GM21515 (cell line): ENCODE measurements around the gene LRRC75A.

Experiments used
- ATAC-seq: cut with Tn5 transposase; IDR thresholded peaks from one replicate; pipeline ENCODE4 v1.9.1; 2021; ENCODE audit not compliant: unreplicated experiment

The LRRC75A gene

DNA sequence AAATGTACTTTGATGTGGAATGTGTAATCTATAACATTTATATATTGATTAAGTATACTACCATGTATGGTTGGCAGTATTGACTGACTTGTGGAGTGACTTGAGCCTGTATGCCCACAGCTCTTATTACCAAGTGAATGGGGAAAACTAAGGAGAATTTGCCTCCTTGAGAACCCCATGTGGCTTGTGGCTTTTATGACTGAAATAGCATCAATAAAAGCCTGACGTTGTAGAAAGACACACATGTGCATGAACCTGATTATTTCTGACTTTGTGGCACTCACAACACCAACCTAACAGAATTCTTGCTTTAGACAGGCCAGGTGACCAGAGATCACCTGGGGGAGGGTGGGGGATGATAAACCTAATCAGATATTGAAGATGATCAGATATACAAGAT is 2.1 kb upstream of the LRRC75A start:
- no peak for ATAC-seq

DNA sequence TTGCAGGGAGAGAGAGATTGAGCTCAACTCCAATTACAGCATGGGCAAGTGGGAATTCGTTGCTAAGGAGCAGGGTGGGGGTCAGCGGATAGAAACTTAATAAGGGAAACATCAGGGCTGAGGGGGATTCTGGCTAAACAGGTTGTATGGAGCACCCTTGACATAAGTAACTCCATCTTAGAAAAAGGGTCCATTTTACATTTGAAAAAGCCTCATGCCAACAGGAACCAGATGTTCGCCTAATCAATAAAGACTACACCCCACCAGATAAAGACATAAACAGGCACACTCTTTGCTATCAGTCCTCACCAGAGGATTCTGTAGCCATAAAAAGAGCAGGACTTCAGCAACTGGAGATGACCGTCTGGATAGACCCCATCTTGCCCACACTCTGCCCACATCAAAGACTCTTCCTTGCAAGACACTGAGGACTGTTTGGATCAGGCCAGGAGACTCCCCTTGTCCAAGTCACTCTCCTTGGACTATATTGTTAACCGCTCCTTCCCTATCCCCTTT is 1.6 kb upstream of the LRRC75A start:
- ATAC-seq, result no peak

DNA sequence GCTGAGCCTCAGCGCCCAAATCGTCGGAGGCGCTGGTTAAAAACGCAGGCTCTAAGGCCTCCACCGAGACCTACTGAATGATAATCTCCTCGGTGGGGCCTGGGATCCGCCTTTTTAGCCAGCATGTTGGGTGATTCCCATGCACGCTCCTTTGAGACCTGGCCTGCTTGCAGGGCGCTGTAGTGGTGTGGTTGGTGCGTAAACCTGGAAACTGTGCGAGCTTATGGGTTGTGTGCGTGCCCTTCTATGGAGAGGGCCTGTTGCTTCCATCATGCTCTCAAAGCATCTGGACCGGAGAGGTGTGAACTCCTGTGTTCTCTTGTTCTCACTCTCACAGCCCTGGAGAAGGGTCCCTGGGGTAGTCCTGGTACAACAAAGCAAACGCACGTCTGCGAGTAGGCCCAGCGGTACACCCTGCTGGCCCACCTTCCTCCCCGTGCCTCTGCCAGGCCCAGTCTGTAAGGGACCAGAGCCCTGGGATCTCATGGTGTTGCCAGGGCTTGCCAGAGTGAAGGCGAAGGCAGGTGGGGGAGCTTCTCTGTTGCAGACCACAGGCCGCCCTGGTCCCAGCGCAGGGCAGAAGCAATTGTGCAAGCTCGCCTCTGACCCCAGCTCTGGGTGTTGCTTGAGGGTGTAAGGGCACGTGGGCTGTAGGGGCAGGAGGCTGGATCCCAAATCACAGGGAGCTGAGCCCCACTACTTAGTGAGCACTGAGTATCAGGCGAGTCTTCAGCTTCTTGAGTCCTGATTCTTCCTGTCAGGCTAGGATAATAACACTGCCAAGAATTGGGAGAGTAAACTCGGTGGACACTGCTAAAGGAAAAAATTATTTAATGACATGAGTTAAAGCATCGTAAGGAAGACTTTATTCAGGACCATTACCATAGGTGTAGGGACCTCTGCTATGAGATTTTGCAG is 879 bp upstream of the LRRC75A start:
- ATAC-seq, result no peak

DNA sequence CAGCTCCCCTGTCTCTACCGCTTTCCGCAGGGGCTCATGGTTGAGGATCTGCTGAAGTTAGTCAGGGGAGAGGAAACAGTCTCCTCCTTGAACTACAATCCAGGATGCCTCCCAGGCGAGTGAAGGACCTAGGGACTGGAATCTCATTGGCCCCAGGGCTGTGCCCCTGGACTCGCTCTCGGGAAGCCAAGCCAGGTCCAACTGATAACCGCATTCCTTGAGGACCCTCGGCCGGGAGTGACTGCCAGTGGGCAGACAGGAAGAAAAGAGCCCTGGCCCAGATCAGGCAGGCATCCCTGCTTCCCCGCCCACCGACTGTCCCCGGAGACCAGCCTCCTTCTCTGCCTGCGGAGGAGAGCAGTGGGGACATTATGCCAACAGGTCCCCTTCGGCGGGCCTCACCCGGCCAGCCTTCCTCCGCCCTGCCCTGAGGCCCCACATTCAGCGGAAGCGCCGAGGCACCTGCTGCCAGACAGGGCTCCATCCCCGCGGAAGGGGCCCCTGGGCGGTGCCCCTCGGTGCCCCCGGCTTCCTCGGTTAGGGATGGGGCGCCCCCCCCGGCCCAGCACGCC is 776 bp downstream of the LRRC75A start:
- ATAC-seq, result no peak

DNA sequence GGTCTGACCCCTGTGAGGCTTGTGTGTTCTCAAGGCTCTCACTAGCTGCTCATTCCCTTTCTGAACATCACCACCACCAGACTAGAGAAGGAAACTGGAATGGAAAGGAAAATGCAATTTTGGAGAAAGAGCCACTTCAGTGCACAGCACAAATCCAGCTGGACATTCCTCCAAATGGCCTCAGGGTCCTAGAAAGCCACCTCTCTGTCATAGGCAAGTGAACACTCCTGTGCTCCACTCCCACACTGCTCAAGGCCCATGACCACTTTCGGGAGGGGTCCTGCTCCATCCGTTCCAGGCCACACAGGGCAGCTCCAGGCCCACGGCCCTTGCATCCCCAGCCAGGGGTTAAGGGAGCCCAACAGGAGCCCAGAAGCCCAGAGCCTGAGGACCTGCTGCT is 2.6 kb downstream of the LRRC75A start:
- ATAC-seq, result no peak

DNA sequence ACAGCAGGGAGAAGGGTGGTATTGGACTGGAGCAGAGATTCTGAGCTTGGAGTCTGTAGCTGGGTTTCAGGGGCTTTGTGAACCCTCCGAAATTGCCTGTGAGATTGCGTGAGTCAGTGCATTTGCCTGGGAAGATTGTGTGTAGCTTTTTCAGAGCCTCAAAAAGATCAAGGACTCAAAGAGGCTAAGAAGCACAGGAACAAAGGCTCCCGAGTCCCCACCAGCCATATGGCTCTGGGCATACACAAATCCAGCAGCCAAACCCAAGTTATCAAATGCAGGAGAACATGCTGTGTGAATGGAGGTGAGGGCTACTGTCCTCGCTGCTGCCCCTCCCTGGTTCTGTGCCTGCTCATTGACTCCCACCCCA is 3.0 kb downstream of the LRRC75A start:
- ATAC-seq, result no peak

DNA sequence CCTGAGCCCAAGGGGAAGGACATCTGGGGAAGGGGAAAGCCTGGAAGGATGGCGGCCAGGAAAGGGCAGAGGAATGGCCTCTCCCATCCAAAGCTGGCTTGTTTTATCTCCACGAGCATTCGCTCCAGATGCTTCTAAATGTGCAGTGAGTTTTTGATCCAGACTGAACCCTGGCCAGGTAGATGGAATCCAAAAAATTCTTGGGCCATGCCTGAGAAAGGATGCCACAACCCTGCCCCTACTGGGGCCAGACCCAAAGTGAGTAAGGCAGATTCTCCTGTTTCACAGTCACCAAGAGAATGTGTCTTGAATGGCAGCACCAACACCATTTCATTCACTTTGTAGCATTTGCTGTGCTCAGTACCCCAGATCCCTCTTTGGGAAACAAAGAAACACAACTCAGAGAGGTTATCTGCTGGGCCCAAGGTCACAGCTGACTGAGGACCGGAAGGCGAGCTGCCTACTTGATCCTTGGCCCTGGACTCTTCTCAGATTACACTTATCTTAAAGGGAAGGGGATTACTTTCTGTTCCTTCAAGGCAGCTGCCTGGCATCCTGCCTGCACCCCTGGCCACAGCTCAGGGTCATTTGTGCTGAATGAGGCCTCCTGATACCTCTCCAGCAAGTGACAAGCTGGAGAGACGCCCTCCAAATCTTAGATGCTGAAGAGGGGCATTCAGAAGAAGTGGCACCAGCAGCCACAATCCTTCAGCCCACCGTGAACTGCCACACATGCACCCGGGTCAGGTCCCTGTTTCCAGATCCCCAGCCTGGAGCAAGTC is 3.6 kb downstream of the LRRC75A start:
- no peak for ATAC-seq

DNA sequence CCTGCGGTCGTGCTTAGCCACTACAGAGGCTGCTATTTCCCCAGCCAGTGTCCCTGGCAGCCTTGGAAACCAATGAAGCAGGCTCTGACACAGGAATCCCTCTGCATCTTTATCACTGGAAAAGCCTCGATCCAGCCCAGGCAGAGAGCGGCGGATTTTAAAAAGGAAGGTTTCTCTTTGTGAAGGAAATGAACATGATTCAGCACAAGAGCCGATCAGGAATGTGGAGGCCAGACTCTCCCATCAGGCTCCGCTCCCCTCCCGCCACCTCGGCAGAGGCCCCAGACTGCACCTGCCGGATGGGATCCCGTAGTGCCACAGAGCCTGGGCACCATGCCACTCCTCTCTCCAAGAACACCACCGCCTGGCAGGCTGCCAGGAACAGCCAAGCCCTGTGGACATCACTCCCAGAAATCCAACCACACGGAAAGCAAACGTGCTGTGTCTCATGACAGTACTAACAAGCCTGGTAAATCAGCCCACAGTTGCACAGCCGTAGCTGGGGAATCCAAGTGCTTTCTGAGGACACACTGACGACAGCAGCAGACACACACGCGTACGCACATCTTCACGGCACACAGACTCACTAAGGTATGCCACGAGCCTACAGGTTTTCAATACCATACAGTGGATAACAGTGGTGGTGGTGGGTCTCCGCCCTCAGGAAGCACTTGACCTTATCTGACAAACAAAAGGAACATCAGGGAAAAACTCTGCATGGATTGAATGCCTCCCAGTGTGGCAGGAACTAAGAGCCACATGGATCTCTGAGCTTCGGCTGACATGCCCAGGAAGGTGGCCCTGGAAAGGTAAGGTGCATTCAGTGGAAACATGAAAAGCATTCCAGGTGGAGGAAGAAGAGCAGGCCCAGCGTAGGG is 5.4 kb downstream of the LRRC75A start:
- ATAC-seq, result no peak

DNA sequence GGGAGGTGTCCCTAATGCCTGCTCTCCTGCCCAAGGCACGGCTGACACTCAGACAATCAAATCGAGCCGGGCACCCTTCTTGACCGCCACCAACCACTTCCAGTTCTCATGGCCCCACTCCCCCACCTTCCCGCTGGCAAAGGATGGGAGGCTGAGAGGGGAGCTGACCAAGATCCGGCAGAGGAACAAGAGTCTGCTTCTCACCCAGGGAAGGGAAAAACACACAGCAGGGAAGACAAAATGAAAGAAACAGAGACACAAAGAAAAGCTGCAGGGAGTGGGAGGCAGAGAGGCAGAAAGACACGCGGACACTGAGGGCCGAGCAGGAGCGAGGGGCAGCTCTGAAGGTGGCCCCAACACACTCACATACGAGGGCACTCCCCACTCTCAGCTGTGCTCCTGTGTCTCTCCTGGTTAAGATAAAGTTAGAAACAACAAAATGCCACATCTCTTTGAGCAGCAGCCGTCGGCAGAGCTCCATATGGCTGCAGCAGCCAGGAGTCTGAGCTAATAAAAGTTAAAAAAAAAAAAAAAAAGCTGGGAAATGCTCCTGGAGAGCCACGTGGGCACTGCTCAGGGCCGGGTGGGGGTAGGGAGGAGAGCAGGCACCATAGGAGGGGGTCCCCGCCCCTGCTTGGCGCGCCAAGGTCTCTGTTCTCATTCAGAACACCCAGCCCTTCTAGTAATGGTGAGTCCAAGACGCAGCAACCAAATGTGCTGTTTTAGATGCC is 7.4 kb downstream of the LRRC75A start:
- ATAC-seq, result no peak

DNA sequence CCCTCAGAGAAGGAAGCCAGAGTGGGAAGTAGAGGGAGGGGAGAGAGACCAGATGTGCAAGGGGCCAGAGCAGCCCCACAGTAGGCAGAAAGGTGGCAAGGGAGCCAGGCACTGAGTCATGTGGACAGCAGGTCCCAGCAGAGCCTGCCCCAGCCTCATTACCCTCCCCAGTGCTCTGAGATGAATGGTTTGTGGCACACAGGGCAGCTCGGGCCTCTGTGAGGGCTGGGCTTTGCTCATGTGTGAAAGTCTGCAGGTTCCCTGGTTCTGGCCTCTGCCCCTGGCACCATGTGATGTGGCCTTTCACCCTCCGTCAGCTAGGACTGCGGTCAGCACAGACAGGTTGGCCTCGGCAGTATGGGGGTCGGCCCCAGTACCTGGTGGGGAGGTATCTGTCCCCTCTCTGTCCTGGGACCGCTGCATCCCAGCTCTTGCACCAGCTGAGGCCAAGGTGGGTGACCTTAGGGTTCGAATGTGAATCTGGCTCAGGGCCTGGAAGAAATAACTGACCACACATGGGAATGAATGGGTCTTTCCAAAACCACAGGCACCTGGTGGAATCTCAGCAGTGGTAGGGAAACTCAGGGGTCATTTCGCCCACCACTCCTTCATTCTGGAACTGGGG is 8.9 kb downstream of the LRRC75A start:
- no peak for ATAC-seq

DNA sequence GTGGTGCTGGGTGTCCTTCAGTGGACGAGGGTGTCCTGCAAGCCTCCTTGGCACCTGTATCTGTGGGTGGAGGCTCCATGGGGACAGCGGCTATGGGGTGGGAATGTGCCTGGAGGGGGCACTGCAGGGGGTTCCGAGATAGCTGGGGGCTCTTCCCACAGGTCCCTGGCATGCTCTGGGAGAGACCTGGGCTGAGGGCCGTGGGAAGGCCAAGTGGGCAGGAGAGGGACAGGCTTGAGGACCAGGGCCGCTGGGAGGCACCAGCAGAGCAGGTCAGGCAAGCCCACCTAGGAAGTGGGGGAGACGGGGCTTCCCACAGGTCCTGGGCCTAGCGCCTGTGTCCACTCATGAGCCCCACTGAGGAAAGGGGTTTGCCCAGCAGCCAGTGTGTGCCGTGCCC is 9.7 kb downstream of the LRRC75A start:
- no peak for ATAC-seq

DNA sequence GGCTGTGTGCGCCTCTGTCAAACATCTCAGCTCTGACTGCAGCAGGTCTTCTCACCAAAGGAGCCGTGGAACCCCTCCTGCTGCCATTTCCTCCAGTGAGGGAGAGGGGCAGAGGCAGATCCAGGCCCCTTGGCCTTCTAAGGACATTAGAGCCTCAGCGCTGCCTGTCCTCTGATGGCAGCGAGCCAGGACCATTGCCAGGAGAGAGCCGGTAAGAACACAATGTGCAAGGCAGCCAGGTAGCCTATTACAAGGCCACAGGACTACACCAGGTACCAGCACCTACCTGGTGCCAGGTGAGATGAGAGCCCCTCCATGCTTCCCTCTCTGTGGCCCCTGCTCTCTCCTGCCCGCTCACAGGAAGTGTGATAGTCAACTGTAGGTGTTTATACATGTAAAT is 11.0 kb downstream of the LRRC75A start:
- no peak for ATAC-seq

DNA sequence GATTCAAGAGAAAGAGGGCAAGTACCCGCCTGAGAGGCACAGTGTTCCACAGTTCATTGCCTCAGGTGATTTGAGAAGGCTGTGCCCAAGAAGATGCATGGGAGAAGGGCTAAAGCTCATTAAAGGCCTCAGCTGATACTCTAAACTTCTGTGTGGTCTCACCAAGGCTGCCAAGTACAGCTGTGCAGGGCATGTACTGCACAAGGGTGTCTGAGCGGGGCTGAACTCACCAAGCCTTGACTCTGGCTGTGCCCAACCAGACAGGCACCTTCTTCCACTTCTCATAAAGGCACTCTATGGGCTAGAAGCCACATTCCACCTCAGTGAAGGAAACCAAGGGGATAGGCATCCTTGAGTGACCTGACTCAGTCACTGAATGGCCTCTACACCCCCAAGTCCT is 12.7 kb downstream of the LRRC75A start:
- no peak for ATAC-seq

DNA sequence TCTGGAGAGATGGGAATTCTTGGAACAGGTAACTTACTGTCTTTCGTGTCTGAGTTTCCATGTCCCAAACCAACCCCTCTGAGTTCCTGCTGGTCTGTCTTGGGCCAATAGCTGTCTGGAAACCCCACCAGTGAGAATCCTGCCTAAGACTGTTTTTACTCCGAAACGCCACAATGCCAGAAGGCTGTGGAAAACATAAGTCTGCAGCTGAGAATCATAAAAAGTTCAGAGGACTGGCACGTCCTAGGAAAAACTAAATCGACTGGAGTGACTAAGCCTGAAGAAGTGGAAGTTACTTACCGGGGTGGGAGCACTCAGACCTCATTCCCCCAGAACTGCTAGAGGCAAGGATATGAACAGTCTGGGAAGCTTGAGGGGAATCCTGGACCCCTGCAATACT is 13.3 kb downstream of the LRRC75A start:
- no peak for ATAC-seq

DNA sequence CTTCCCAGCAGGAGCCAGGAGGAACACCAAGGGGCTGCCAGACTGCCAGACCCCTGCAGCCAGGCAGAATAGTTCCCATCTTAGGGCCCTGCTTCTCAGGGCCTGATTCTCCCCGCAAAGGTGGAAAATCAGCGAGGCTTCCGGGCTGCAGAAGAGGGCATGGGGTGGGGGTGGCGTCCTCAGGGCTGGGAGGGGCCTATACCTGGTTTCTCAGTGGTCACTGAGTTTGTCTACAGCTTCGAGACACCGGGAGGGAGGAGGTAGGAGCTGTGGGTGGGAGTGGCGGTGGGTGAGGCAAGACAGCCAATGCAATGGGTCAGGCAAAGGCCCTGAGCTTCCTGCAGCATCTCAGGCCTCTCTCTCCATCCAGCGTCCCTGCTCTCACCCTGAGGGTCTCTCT is 14.3 kb downstream of the LRRC75A start:
- no peak for ATAC-seq

DNA sequence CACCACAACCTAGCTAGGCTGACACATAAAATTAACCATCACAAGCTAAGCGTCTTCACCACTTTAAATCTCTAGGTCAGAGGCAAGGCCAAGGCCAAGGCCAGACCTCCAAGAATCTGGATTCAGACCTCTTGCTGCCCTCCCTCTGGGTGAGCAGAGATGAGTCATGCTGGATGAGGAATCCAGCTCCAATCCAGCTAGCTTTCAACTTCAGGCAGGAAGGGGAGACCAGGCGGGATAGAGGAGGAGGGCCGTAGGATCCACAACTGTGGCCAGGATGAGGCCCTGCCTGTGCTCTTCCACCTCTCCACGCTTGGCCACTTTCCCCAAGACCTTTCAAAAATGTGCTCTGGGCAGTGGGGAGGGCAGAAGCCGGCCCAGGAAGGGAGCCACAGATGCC is 14.7 kb downstream of the LRRC75A start:
- no peak for ATAC-seq

DNA sequence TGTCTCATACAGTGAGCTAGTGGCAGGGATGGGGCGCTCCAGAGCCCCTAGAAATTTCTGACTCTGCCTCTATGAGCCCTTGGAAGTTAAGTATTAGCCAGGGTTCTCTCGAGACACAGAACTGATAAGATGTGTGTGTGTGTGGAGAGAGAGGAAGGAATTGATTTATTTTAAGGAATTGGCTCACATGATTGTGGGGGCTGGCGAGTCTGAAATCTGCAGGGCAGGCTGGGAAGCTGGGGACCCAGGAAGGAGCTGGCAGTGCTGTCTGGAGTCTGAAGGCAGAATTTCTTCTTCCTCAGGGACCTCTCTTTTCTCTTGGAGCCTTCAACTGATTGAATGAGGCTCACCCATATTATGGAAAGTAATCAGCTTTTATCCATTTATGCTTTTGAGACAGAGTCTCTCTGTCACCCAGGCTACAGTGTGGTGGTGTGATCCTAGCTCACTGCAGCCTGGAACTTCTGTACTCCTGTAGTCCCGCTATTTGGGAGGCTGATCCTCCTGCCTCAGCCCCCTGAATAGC is 16.8 kb downstream of the LRRC75A start:
- no peak for ATAC-seq

DNA sequence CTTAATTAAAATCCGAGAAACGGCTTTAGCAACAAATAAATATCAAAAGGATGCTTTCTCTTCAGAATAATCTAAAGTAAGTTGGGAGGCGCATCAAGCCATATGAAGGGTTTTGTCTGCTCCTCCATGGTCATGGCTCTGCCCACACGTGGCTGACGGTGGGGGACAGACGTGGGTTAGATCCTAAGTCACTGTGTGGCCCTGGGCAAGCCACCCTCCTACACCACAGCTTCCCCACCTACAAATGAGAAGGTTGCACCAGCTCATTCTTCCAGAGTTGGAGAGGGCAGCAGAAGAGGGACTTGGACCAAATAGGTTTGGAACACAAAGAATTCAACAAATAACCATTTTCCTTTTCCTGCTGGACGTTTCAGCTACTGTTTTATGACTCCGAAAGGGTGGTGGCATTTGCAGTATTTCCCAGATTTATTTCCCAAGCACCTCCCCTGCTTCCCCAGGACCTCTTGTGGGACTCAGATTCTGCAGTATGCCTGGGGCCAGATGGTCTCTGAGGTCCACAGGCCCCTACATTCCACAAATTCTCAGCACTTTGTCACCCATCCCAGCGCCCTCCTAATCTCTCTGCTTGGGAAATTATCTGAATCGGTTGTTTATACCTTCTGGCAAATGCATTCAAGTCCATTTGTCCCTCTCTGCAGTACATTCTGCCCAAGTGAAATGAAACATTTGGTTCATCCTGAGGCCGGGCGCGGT is 17.8 kb downstream of the LRRC75A start:
- ATAC-seq, result no peak
